ENCODE measurements around the gene CD3D.

CD3D gene

DNA sequence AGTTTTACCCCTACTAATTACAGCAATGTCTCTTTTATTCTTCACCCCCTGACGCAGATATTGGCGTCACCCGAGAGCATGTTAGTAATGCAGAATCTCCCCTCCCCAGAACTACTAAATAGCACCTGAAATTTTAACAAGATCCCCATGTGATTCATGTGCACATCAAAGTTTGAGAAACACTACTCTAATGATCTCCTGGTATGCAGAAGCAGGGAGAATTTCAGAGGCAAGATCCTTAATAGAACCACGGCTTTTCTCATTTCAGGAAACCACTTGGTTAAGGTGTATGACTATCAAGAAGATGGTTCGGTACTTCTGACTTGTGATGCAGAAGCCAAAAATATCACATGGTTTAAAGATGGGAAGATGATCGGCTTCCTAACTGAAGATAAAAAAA, 7.0 kb upstream of the CD3D start:
- no peak for TF ChIP-seq TAF1 (IDR thresholded peaks at IDR 0.05; ENCODE audit: borderline replicate concordance, insufficient read depth, low read length)
- no peak for TF ChIP-seq POLR2AphosphoS5 (IDR thresholded peaks at IDR 0.05; ENCODE audit: low read depth, low read length)
- no peak for TF ChIP-seq SIN3A (IDR thresholded peaks at IDR 0.05; ENCODE audit: borderline replicate concordance, insufficient read depth, low read length)
- no peak for TF ChIP-seq REST (IDR thresholded peaks at IDR 0.05; ENCODE audit: insufficient read depth in 1 of 2, low read depth in 2 of 2, low read length in 2 of 2)
- no peak for TF ChIP-seq FOXP2 (optimal IDR thresholded peaks at IDR 0.05; ENCODE audit: borderline replicate concordance, extremely low read depth, extremely low read length, insufficient read depth)

- no peak for TF ChIP-seq TAF1 (IDR thresholded peaks at IDR 0.05; ENCODE audit: borderline replicate concordance, insufficient read depth, low read length)
- no peak for TF ChIP-seq REST (IDR thresholded peaks at IDR 0.05; ENCODE audit: insufficient read depth in 1 of 2, low read depth in 2 of 2, low read length in 2 of 2)
- no peak for TF ChIP-seq POLR2AphosphoS5 (IDR thresholded peaks at IDR 0.05; ENCODE audit: low read depth, low read length)
- TF ChIP-seq SIN3A (IDR thresholded peaks at IDR 0.05; ENCODE audit: borderline replicate concordance, insufficient read depth, low read length): no peak
- no peak for TF ChIP-seq FOXP2 (optimal IDR thresholded peaks at IDR 0.05; ENCODE audit: borderline replicate concordance, extremely low read depth, extremely low read length, insufficient read depth)
These were observed 1.5 kb upstream of the CD3D start, which contains the start of gene CD3G for GRCh38 chr11:118343981-118344515. Gene CD3G (plus strand): TSS chr11:118344344. CDS start chr11:118344424, 80 bp downstream.

DNA sequence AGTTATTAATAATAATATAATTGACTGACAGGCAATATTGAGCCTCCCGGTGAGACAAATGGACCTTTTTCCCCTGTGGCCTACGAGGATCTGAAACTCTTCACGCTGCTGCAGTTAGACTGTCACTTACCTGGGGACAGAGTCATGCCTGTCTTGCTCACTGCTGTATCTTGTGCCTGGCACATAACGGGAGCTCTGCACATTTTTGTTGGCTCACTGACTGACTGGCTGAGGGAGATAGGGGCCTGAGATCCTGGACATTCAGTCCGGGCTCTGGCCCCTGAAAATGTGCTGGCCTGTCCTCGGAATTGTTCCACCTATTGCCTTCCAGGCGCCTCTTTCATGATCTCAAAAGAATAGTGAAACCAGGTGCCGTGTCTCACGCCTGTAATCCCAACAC, 743 bp upstream of the CD3D start:
- no peak for TF ChIP-seq FOXP2 (optimal IDR thresholded peaks at IDR 0.05; ENCODE audit: borderline replicate concordance, extremely low read depth, extremely low read length, insufficient read depth)
- TF ChIP-seq SIN3A (IDR thresholded peaks at IDR 0.05; ENCODE audit: borderline replicate concordance, insufficient read depth, low read length): no peak
- TF ChIP-seq REST (IDR thresholded peaks at IDR 0.05; ENCODE audit: insufficient read depth in 1 of 2, low read depth in 2 of 2, low read length in 2 of 2): no peak
- no peak for TF ChIP-seq TAF1 (IDR thresholded peaks at IDR 0.05; ENCODE audit: borderline replicate concordance, insufficient read depth, low read length)
- no peak for TF ChIP-seq POLR2AphosphoS5 (IDR thresholded peaks at IDR 0.05; ENCODE audit: low read depth, low read length)

GRCh38 chr11:118341815-118342489, 553 bp downstream of the CD3D start:
- TF ChIP-seq POLR2AphosphoS5 (IDR thresholded peaks at IDR 0.05; ENCODE audit: low read depth, low read length) (no peak), TAF1 (IDR thresholded peaks at IDR 0.05; ENCODE audit: borderline replicate concordance, insufficient read depth, low read length) (no peak), REST (IDR thresholded peaks at IDR 0.05; ENCODE audit: insufficient read depth in 1 of 2, low read depth in 2 of 2, low read length in 2 of 2) (no peak), SIN3A (IDR thresholded peaks at IDR 0.05; ENCODE audit: borderline replicate concordance, insufficient read depth, low read length) (no peak), FOXP2 (optimal IDR thresholded peaks at IDR 0.05; ENCODE audit: borderline replicate concordance, extremely low read depth, extremely low read length, insufficient read depth) (no peak)

All from PFSK-1 (cell line).